ENCODE data around the gene CD38. TPM values are rescaled to one million over a fixed set of nuclear protein-coding genes. Genes with fewer than 3 reads are reported as not detected.

Gene CD38
- total RNA-seq, 6 experiments from 2014 or later = 0.74 to 8.4 (median 3.3) TPM

DNA sequence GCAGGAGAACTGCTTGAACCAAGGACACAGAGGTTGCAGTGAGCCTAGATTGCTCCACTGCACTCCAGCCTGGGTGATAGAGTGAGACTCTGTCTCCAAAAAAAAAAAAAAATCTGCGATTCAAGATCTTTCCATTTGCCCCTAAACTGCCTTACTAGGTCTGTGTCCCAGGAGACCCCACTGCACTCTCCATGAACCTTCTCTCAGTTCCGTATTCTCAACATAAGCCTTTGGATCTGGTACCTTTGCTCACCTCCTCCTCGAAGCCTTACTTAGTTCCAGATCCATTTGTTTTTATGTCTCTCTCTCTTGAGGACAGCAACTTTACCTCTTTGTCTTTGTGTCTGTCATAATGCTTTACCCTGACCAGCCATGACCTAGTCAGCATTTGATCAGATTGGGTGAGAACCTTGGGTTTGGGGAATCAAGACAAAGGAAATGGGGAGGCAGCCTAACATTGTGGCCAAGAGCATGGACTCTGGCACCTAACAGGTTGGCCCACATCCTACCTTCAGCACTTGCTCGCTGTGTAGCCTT lies 41.5 kb upstream of the CD38 start:
- ATAC-seq (no peak), DNase-seq (no peak)
- Histone ChIP-seq H3K4me3 (no peak overlapping the region), H3K4me1 (peaks cover 0 to 14% (median 4%) of the 10 kb centered on the region in 4 donors), H3K9me3 (no peaks in the 10 kb centered on the region), H3K36me3 (no peaks in the 10 kb centered on the region), H3K27me3 (no peaks in the 10 kb centered on the region), H3K27ac (no peak overlapping the region)
- TF ChIP-seq CTCF (IDR thresholded peaks at IDR 0.05) (no peak), POLR2A (IDR thresholded peaks at IDR 0.05) (no peak)
- intact Hi-C loops (cut with DNase I) = loop anchor here in 1 of 2 donors (5.0 kb wide), 1 partner anchor 261 kb away; no protein-coding TSS in a partner anchor
- 62% methylated on average over 4 of the region's 4 CpGs for WGBS (ENCODE audit: insufficient coverage, low coverage, low lambda C conversion rate, missing lambda C conversion rate)

DNA sequence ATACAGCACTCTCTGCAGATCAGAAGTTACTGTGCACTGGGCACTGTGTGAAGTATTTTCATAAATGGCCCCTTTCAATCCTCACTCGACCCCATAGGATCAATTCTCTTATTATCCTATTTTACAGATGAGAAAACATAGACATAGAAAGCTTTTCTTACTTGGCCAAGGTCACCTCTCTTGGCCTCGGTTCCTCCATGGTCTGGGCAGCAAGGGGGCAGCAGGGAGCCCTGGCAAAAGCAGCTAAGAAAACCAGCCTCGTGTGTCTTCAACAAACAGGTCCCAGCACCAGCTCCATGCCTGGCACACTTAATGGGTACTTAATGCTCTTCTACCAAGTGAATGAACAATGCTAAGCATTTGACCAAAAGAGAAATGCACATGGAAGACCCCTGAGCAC lies 40.9 kb upstream of the CD38 start:
- 65% methylated on average over 2 of the region's 3 CpGs for WGBS (ENCODE audit: insufficient coverage, low coverage, low lambda C conversion rate, missing lambda C conversion rate)
- intact Hi-C loops (cut with DNase I) = loop anchor here in 1 of 2 donors (5.0 kb wide), 1 partner anchor 260 kb away; no protein-coding TSS in a partner anchor
- no peak for ATAC-seq
- Histone ChIP-seq H3K27me3 (no peaks in the 10 kb centered on the region), H3K9me3 (no peaks in the 10 kb centered on the region), H3K4me1 (peaks cover 0 to 14% (median 4%) of the 10 kb centered on the region in 4 donors), H3K36me3 (no peaks in the 10 kb centered on the region), H3K27ac (no peak overlapping the region), H3K4me3 (no peak overlapping the region)
- TF ChIP-seq POLR2A (IDR thresholded peaks at IDR 0.05) (no peak), CTCF (IDR thresholded peaks at IDR 0.05) (peak in 1 of 4 donors; percentile 11)
- DNase-seq = no peak

DNA sequence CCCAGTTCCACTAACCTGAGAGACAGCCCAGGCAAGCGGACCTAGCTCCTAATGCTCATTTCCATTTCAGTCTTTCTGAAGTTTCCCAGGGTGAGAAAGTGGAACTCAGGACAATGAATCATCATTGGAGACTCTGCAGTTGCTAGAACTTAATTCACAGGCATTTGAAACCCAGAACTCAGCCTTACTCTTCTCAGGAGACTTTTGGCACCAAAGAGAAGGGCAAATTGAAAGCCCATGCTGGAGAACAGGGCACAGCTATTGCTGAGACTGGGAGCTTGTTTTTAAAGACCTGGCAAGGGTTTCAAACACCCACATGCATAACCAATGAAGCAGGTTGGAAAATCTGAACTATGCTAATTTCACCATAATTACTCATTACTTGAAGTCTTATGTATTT lies 39.3 kb upstream of the CD38 start:
- WGBS (ENCODE audit: insufficient coverage, low coverage, low lambda C conversion rate, missing lambda C conversion rate) = 100% methylated on average over 1 of the region's 1 CpG
- intact Hi-C loops (cut with DNase I) = loop anchor here in 1 of 2 donors (5.0 kb wide), 1 partner anchor 258 kb away; no protein-coding TSS in a partner anchor

DNA sequence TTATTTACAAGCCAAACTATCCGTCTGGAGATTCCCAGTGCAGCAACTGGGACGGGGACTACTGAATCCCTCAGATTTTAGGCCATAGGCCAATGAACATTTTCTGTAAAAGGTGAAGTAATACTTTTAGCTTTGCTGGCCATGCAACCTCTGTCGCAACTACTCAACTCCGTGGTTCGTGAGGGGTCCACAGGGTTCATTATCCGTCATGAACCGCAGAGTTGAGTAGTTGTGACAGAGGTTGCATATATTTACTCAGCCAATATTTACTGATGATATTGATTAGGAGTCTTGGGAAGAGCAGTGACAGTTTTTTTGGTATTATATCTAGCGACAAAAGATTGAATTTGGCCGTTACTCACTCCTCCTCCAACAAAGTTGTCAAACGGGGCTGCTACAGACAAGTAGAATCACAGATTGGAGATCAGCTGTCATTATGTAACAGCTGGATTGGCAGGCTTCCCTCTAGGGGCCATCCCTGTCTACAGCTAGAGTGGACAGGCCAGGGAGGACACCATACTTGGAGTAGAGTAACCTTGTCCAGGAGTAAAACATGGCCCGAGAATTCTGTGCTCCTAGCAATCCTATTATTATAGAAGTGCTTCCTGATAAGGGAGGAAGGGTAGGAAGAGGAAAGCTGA lies 37.2 kb upstream of the CD38 start:
- peaks cover 0 to 14% (median 4%) of the 10 kb centered on the region in 4 donors for H3K4me1 ChIP-seq
- peak overlapping the region in 2 of 3 donors; percentile 38 to 65 for H3K27ac ChIP-seq
- no peaks in the 10 kb centered on the region for H3K27me3 ChIP-seq
- DNase-seq (peak; percentile 63 to 89 (median 76)), ATAC-seq (peak; percentile 87 to 99 (median 92))
- no peak for TF ChIP-seq POLR2A (IDR thresholded peaks at IDR 0.05)
- no peak for TF ChIP-seq CTCF (IDR thresholded peaks at IDR 0.05)
- no peaks in the 10 kb centered on the region for H3K9me3 ChIP-seq
- intact Hi-C loops (cut with DNase I) = no loop called here
- no peaks in the 10 kb centered on the region for H3K36me3 ChIP-seq
- H3K4me3 ChIP-seq = no peak overlapping the region
- WGBS (ENCODE audit: insufficient coverage, low coverage, low lambda C conversion rate, missing lambda C conversion rate) = 20% methylated on average over 11 of the region's 11 CpGs

More for the DNA sequence above, 39.3 kb upstream of the CD38 start:
- Histone ChIP-seq H3K9me3 (no peaks in the 10 kb centered on the region), H3K4me3 (no peak overlapping the region), H3K36me3 (no peaks in the 10 kb centered on the region), H3K27me3 (no peaks in the 10 kb centered on the region), H3K27ac (no peak overlapping the region), H3K4me1 (peaks cover 0 to 14% (median 4%) of the 10 kb centered on the region in 4 donors)
- TF ChIP-seq POLR2A (IDR thresholded peaks at IDR 0.05) (no peak), CTCF (IDR thresholded peaks at IDR 0.05) (no peak)
- no peak for DNase-seq
- no peak for ATAC-seq
